ENCODE results near the gene RBMS3. TPM values are rescaled to one million over a fixed set of nuclear protein-coding genes. Genes with fewer than 3 reads are reported as not detected.

Gene RBMS3
- total and polyA plus RNA-seq, 2 of the 13 experiments (the other 11 are each of a cell fraction or from before 2014, with no cell fraction given), result not detected

DNA sequence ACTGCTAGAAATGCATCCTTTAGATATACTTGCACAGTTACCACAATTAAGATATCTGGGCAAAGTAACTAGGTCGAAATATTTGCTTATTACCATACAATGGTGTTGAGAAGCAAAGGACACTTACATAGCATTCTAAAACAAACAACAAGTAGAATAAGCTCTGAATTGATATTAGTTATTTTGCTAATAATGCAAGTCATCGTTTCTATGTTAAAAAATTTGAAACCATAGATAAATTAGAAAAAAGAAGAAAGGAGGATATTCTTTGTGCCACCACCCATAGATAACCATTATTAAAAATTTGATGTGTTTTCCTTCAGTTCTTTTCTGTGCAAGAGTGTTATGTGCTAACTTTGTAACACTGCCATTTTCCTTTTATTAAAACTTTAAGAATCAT, 435.3 kb downstream of the RBMS3 start:
- POLR2A ChIA-PET, result no interaction called here

More for the DNA sequence above, 435.3 kb downstream of the RBMS3 start:
- in situ Hi-C loops (cut with HindIII; ENCODE audit: extremely low pct_ligation_motif_present, low pct_unique_long_range_greater_than_20kb) (no loop called here), intact Hi-C loops (cut with micrococcal nuclease; ENCODE audit: unreplicated experiment) (no loop called here)
- no peak overlapping the region for H3K4me3 ChIP-seq (replicated peaks in 1 of 3; ENCODE audit: insufficient read depth in 1 of 3, low read depth in 2 of 3, low read length in 3 of 3)
- H3K27me3 ChIP-seq (ENCODE audit: control insufficient read depth in 1 of 2, insufficient read depth in 2 of 2, low read length in 2 of 2), result no peaks in the 10 kb centered on the region
- no TSS peak for BruUV-seq (replicated peaks)
- no peak overlapping the region for H2AFZ ChIP-seq (ENCODE audit: low read length)
- no peaks in the 10 kb centered on the region for H3K36me3 ChIP-seq (replicated peaks in 1 of 2; ENCODE audit: control insufficient read depth in 1 of 2, insufficient read depth in 2 of 2, low read length in 2 of 2)
- no peak overlapping the region for H3K9ac ChIP-seq (ENCODE audit: insufficient read depth, low read depth, low read length)
- no peak for ATAC-seq
- no peaks in the 10 kb centered on the region for H3K4me1 ChIP-seq (ENCODE audit: insufficient read depth, low read length)
- H3K9me3 ChIP-seq (ENCODE audit: low read length), result no peaks in the 10 kb centered on the region
- no peaks in the 10 kb centered on the region for H4K20me1 ChIP-seq (ENCODE audit: insufficient read depth, low read length)
- no peaks in the 10 kb centered on the region for H3K79me2 ChIP-seq (ENCODE audit: insufficient read depth, low read length)
- FAIRE-seq, result no peak
- CTCF ChIA-PET (ENCODE audit: low intra/inter-chr PET ratio, low total read pairs), result no interaction called here
- no peak for DNase-seq (ENCODE audit: low spot score)
- 0% methylated on average over 2 of the region's 2 CpGs for WGBS (ENCODE audit: low lambda C conversion rate)
- no peak overlapping the region for H3K27ac ChIP-seq (ENCODE audit: extremely low read length, insufficient read depth, low read length)
- H3K4me2 ChIP-seq (ENCODE audit: low read depth, low read length), result no peak overlapping the region
- peak; percentile 49; the same call in 1 of the 2 replicates for TF ChIP-seq NFE2L2 (IDR thresholded peaks at IDR 0.05; ENCODE audit: low read length)
- TF ChIP-seq DPF2 (CRISPR knock-in tag; IDR thresholded peaks at IDR 0.05; ENCODE audit: borderline replicate concordance, low read depth), result no peak
- no peak for TF ChIP-seq ETV5 (CRISPR knock-in tag; IDR thresholded peaks at IDR 0.05; ENCODE audit: borderline replicate concordance)
- TF ChIP-seq ZBTB40 (IDR thresholded peaks at IDR 0.05), result no peak
- no peak for TF ChIP-seq ZBTB40 (CRISPR knock-in tag; IDR thresholded peaks at IDR 0.05)
